Activated CD8-positive, alpha-beta memory T cell treated with anti-CD3 and anti-CD28 coated beads, Interleukin-2, amount 50 U/mL, for 1 hour (primary cell): Measurements from ENCODE around the gene SPAAR.
"Not testable (repeated sequence)": the region's sequence is repeated elsewhere in the genome, so short reads cannot be mapped to it uniquely, and the experiment has no call there.

Experiments used
- DNase-seq: peaks from one replicate; pipeline ENCODE4 v3.0.0-alpha.2; 2020; ENCODE audit errors: extremely low read depth

SPAAR gene

DNA sequence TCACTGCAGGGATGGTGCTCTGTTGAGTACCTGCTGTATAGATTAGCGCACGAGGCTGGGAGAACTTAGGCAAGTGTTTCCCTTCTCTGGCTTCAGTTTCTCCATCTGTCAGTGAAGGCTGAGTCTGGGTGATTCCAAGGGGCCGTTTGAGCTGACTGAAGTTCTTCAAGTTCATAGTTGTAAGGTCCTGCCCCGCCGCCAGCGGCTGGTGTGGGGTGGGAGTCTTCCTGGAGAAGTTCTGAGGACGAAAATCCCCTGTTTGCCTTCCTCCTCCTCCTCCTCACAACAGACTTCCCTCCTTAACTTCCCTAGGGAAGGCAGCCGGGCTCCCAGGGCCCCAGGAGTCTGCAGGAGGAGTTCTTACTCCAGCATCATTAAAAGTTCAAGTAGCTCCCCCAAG is 5.0 kb upstream of the SPAAR start:
- DNase-seq: no peak

DNA sequence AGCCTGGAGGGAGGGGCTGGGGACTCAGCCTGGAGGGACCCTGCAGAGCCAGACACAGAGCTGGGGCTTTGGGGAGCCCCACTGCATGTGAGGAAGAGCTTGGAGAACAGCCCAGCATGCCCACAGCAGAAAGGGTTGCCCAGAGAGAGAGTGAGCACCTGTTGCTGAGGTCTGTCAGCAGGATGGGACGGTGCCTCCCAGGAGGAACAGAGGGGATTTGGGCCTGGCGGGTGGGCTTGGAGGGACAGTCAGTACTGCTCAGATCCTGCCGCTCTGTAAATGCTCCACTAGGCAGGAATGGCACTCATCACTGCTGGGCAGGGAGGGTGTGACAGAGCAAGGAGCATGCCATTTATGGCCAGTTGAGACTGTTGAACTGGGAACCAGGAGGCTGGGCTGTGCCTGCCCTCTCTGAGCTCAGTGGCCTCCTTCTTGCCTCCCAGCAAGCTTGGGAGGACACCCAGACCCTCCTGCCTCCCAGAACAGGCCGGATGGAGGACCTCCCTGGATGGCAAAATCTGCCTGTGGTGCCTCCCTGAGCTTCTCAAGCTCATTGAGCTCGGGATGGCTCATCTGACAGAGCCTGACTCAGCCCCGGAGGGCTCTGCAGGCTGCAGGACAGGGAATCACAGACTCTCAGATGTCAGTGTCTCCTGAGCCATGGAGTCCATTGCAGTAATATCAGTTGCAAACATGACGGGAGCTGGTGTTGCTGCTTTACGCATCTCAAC is 4.1 kb upstream of the SPAAR start:
- no peak for DNase-seq

DNA sequence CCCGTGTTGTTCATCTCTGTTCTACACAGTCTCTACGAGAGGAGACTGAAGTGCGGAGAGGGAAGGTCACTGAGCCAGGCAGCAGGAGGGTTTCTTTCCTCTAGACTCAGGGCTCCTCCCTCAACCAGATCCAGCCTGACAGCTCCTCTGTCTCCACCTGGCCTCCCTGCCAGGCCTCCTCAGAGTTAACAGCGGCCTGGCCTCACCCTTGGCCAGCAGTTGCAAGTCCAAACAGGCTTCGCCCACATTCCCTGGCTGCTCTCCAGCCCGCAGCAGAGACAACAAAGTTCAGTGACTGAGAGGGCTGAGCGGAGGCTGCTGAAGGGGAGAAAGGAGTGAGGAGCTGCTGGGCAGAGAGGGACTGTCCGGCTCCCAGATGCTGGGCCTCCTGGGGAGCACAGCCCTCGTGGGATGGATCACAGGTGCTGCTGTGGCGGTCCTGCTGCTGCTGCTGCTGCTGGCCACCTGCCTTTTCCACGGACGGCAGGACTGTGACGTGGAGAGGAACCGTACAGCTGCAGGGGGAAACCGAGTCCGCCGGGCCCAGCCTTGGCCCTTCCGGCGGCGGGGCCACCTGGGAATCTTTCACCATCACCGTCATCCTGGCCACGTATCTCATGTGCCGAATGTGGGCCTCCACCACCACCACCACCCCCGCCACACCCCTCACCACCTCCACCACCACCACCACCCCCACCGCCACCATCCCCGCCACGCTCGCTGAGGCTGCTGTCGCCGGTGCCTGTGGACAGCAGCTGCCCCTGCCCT is 3.2 kb upstream of the SPAAR start, which contains the start of gene HRCT1:
Gene HRCT1 (plus strand): TSS at position 291 of the 768 bp plus-strand sequence. CDS start 86 bp downstream, at position 377.
- no peak for DNase-seq

- no peak for DNase-seq
Observed at GRCh38 chr9:35906923-35907699, 2.2 kb upstream of the SPAAR start.

DNA sequence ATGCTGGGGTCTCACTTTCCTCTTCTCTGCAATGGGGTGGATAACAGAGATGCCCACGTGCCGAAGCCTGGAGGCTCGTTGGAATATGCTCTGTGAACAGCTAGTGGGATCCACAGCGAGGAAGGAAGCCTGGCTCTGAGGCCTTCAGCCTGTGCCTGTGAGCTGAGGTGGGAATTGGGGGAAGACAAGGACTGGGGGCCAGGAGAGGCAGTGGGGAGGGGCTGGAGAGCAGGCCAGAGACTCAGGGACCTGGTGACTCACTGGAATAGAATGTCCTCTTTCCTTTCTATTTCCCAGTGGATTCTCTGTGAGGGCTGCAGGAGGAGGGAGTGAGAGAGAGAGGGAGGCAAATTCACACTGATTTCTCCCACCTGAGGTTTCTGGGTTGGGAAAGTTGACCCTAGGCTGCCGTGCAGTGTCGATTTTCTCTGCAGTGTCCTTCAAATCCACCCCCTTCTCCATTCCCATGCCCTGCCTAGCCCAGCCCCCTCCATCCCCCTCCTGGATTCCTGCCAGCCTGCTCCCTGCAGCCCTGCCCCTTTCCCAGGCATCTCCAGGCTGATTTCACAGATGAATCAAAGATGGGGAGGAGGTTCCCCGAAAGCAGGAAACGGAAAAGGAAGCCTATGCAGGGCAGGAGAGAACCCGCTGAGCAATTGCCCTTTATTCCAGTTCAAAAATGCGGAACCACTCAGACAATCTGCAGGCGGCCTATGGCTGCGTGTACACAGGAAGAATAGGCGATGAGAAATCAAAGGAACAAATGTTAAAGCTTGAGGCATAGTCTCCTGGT is 1.4 kb upstream of the SPAAR start:
- DNase-seq: no peak

DNA sequence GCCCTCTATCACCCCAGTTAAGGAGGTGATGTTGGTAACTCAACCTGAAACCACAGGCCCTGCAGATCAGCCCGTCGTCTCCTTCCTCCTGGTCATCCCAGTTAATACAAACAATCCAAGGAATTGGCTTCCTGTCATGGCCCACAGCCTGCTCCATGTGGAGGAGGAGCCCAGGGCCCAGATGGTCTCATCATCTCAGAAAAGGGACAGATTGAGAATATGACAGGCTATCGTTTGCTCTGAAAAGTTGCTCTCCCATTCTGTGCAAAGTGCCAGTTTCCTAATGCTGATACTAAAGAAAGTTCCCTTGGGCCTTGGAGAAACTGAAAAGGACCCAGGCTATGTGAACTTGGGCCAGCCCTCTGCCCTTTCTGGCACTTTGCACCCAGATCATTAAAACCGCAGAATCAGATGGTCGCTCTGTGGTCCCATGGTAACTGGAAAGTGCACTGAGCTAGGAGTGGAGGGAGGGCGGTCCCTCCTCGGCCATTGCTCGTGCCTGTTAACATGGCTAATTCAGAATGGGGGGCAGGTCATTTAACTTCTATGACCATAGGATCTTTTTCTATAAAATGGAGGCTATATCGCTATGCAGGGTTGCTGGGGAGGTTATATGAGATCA is 675 bp upstream of the SPAAR start:
- DNase-seq: no peak

- no peak for DNase-seq
Observed at GRCh38 chr9:35909687-35910612, 660 bp downstream of the SPAAR start.

DNA sequence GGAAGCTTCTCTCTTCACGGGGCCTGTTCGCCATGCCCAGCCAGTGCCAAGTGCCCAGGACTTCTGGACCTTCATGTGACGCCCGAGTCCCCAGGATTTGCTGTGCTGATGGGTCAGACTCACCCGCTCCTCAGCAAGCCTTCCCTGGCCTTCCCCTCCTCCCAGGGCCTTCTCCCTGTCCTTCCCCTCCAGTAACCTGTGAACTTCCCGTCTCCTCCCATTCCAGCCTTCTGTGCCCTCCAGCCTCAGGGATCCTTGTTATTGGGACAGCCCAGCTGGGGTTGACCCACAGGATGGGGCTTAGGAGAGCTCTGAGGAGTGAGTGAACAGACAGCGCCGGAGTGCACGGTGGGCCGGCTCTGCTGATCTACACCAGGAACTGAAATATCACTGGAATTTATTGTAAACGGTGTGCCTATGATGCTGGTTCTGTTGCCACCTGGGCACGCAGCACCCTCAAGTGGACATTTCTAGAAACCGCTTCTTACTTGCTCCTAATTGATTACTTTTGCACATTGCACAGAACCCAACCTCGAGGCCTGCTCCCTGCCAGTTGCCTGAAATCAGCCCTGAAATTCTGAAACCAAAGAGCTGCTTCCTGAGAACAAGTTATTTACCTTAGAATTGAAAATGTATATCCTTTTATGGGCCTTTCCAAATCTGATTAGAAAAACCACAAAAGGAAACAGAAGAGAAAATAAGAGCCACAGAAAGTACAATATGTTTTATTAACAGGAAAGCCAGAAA is 1.5 kb downstream of the SPAAR start:
- no peak for DNase-seq

- DNase-seq: no peak
Observed at GRCh38 chr9:35911690-35912089, 2.4 kb downstream of the SPAAR start.

DNA sequence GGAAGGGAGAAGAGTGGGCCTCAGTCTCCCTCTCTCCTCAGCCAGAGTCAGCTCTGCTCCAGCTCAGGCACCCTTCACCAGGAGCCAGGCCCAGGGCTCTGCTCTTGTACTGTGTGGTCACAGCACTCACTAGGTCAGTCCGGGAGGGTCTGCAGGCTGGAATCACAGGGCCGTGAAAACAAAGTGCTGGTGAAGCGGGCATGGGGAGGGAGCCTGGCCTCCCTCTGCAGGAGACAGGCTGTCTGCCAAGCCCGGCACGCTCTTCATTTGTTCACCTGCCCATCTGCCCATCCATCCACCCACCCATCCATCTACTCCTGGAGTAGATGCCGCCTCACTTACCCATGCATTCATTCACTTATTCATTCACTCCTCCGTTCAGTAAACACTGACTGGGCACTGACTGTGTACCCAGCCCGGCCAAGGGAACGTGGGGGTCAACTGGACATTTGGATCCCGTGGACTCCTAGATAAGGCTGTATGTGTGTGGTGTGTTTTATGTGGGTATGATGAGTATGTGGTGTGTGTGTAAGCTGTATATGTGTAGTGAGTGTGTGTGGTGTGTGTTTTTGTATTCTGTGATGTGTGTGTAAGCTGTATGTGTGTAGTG is 3.6 kb downstream of the SPAAR start:
- no peak for DNase-seq

GRCh38 chr9:35913429-35913828 is 4.1 kb downstream of the SPAAR start:
- DNase-seq: not testable (repeated sequence)

- DNase-seq: no peak
Observed at GRCh38 chr9:35914301-35914807, 5.1 kb downstream of the SPAAR start.

DNA sequence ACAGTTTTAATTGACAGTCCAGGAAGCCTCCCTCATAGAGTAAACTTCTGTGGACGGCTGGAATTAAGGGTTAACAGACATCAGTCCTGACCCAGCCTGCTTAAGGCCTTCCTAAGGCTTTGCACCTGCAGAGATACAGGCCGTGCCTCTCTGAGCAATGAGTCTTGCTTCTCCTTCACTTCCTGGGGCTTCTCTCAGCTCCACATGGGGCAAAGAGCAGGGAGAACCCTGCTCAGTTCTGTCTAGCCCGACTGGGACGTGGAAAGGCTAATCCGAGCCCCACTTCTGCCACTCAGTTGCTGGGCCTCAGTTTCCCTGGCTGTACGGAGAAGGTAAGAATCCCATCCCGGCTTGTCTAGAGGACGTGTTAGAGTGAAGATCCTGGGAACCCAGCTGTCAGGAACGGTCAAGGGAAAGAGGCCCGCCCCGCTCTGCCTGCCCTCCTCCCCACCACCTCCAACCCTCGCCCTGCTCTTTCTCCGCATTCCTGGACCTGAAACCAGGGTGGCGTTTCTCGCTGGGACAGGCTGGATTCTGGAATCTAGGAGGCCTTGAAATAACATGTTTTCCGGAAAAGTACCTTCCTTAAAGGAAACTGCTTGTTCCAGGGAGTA is 6.5 kb downstream of the SPAAR start:
- no peak for DNase-seq

- DNase-seq: no peak
Observed at GRCh38 chr9:35917261-35917660, 8.0 kb downstream of the SPAAR start.

DNA sequence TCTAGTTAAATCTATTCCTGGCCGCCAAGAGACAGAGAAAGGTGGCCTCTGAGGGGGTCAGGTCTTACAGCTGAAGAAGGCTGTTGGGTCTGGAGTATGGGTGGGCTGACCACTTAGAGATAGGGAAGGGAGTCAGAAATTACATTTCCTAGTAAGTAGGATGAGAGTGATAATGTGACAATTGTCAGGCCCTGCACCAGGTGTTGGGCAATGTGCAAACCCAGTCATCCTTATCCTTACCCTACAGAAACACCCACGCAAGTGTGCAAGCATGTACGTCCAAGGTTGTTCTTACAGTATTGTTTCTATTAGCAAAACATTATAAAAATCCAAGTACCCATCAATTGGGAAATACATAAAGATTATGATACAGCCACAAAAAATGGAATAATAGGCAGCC is 9.5 kb downstream of the SPAAR start:
- DNase-seq: no peak

DNA sequence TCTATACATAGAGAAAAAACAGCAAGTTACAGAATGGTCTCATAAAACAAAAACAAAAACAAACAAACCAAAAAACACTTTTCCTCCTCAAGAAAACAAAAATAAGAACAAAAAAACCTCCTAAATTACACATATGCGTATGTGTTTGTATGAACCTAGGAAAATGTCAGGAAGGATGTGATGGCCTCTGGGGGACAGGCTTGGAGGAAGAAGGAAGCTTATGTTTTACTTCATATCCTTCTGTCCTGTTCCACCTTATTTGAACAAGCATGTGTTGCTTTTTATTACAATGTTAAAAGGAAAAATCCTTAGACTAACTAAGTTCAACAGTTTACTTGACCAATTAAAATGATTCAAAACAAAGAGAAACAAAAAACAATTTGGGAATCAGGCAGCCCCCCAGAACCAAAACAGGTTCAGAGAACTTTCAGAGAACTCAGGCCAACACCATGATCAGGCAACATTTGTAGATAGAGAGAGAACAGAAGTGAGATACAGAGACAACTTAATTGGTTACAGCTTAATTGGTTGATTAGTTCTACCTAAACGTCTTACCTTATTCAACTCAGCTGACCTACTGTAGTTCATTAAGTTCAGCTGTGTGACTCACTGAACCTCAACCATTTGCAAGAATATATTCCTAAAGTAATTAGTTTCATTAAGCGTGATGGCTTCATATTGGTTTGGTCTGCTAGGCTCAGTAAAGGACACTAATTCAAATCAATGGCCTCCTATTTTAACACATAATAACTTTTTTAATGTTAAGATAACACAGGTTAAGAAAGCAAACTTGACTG is 10.1 kb downstream of the SPAAR start:
- DNase-seq: no peak

DNA sequence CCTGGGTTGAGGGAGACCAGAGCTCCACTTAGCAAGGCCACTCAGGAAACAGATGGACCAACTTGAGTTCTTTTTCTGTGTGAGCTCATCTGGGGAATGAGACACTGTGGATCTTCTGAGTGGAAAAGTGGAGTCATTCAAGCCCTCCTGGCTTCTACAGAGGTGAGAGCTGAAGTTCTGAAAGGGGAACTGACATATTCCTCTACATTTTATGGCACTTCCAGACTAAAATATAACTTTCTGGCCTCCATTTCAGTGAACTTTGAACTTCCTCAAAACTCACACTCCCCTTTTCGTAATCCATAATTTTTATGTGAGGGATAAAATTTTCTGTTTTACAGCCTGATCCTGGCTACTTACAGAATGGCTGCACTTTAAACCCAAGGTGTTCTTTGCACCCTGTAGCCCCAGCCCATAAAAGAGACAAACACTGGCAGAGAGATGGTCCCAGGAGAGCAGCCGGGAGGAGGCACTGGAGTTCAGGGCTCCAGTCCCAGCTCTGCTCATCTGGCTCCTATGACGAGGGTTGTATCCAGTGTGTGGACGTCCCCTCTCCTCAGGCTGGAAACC is 10.8 kb downstream of the SPAAR start:
- DNase-seq: no peak
